Fibroblast of mammary gland (primary cell): ENCODE measurements around the gene RALGPS1.

ENCODE experiments used
- DNase-seq: peaks from one replicate; pipeline ENCODE4 v3.0.0-alpha.2; 2010; ENCODE audit warnings: low read depth
- H3K4me3 ChIP-seq: 2 replicates; pipeline ENCODE4 v1.5.1; 2011; ENCODE audit warnings: low read depth, mild to moderate bottlenecking, low read length, moderate library complexity; ENCODE audit not compliant: control insufficient read depth
- CTCF ChIP-seq: conservative IDR thresholded peaks from 2 replicates; pipeline ENCODE4 v1.5.1; 2011; ENCODE audit warnings: low read depth, low read length, inconsistent platforms; ENCODE audit not compliant: control insufficient read depth, insufficient read depth

Gene RALGPS1

GRCh38 chr9:126942399-126942798, 27.8 kb downstream of the RALGPS1 start:
- TF ChIP-seq CTCF, result no peak
- no peak for DNase-seq
- no peak overlapping the region for H3K4me3 ChIP-seq

- TF ChIP-seq CTCF, result no peak
- no peak overlapping the region for H3K4me3 ChIP-seq
- no peak for DNase-seq
Measured at GRCh38 chr9:126945682-126946081, 31.1 kb downstream of the RALGPS1 start.

- TF ChIP-seq CTCF, result no peak
- no peak for DNase-seq
Measured at GRCh38 chr9:126947529-126947928, 32.9 kb downstream of the RALGPS1 start.

DNA sequence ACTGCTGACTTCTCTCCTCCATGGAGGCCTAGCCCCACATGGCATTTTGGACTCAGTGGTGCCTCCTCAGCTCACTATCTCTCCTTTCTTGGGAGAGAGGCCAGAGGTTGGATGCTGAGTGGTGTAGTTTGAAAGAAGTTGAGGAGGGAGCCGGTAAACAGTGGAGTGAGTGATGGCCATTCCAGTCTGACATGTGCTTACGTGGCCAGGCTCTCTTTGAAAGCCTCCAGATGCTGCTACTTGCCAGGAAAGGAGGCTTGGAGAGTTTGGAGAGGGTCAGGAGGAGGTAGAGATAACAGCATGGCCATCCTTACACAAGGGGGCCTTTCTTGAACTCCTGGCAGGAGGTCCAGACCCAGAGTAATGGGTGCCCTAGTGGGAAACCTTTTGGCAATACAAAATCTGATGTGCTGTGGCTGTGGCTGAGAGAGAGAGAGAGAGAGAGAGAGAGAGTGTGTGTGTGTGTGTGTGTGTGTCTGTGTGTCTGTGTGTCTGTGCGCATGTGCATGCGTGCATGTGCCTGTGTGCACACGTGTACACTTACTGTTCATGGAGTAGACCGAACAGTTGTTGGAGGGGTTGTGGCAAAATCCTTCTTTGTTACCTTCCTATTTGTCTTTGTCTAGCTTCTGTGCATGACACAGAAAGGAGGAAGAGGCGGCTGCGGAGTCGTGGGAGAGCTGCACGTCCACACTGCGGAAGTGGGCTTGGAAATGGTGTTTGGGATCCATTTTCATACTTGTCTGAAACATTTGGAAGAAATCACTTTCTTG, 37.8 kb downstream of the RALGPS1 start:
- peak; percentile 49 for DNase-seq
- no peak overlapping the region for H3K4me3 ChIP-seq
- no peak for TF ChIP-seq CTCF

More at GRCh38 chr9:126947529-126947928, 32.9 kb downstream of the RALGPS1 start:
- no peak overlapping the region for H3K4me3 ChIP-seq

- no peak for TF ChIP-seq CTCF
- peak; percentile 66 for DNase-seq
- H3K4me3 ChIP-seq, result no peak overlapping the region
Measured at GRCh38 chr9:126953041-126953809, 38.6 kb downstream of the RALGPS1 start.

DNA sequence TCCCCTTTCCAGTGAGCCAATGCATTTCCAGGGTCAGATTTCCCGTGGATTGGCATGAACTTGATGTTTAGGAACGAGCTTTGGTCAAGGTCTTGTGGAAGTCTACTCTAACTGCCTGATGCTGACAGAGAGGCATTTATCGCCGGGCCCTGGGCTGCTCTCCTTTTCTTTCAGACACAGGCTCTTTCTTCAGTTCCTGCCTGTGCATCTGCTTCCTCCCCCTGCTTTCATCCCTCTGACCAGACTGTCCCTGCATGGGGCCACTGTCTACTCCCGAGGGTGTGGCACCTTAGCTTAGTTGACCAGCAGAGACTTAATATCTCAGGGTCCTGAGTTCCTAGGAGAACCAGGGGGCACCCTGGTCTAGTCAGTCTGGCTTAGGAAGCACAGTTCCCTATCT, 41.2 kb downstream of the RALGPS1 start:
- no peak for TF ChIP-seq CTCF
- no peak overlapping the region for H3K4me3 ChIP-seq
- no peak for DNase-seq
